ENCODE data around the gene CCDC6. TPM values are rescaled to one million over a fixed set of nuclear protein-coding genes. Genes with fewer than 3 reads are reported as not detected.

Gene CCDC6
- total and polyA plus RNA-seq, 2 of the 8 experiments (the other 6 are each of a cell fraction or from before 2014, with no cell fraction given): 42.2 to 74.4 TPM

DNA sequence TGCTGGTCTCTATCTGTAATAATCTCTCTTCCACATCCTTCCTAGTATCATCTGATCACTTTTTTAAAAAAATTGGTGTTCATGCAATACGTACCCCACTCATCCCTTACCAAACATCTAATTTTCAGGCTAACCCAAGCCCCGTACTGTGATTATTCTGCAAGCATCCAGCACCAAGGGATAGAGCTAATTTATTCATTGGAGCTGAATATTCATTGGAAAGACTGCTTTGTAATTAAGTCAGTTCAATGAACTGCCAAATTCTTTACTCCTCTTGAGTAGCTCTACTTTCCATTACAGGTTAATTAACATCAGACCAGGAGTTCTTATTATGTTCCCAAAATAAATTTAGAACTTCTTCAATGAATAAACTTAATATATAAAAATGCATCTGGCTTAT lies 86.7 kb downstream of the CCDC6 start (continued):
- TF ChIP-seq HDAC2 (IDR thresholded peaks at IDR 0.05; ENCODE audit: borderline replicate concordance in 1 of 2, low read depth in 2 of 2, low read length in 2 of 2) (no peak), TBP (IDR thresholded peaks at IDR 0.05; ENCODE audit: low read depth, low read length) (no peak), CREB1 (IDR thresholded peaks at IDR 0.05) (no peak)

Data from H1 (cell line).